Tibial artery (tissue), 4 donors: ENCODE data around the gene SUN5.

Experiments
- DNase-seq, 2 donors: peaks; one replicate each; pipeline ENCODE4 v3.0.0-alpha.2; 2019
- H3K27ac ChIP-seq, 2 donors: fragments of 200-600 bp; sonication (generic) in 1 of 2; 1 replicate in 1 of 2; 2 replicates in 1 of 2; pipeline ENCODE4 v1.5.1; 2018 to 2019; ENCODE audit warnings: mild to moderate bottlenecking in 1 of 2
- H3K27me3 ChIP-seq, 2 donors: fragments of 200-600 bp; sonication (generic) in 1 of 2; one replicate each; pipeline versions ENCODE4 v1.5.1 to v1.6.0; 2016 to 2019
- H3K36me3 ChIP-seq, 3 donors: fragments of 200-600 bp; sonication (generic) in 2 of 3; one replicate each; pipeline ENCODE4 v1.5.1; 2016 to 2019; ENCODE audit warnings: mild to moderate bottlenecking in 2 of 3
- H3K4me1 ChIP-seq, 4 donors: fragments of 200-600 bp; sonication (generic) in 2 of 4; 1 replicate in 3 of 4; 2 replicates in 1 of 4; pipeline ENCODE4 v1.5.1; 2016 to 2019
- H3K4me3 ChIP-seq, 2 donors: fragments of 200-600 bp; sonication (generic) in 1 of 2; 1 replicate in 1 of 2; 2 replicates in 1 of 2; pipeline ENCODE4 v1.5.1; 2018 to 2019; ENCODE audit warnings: mild to moderate bottlenecking in 2 of 2
- H3K9me3 ChIP-seq, 3 donors: fragments of 200-600 bp; sonication (generic) in 1 of 3; one replicate each; pipeline ENCODE4 v1.5.1; 2016 to 2019
- CTCF ChIP-seq, 2 experiments: fragments of 200-600 bp in 1 of 2; fragments of 450-650 bp in 1 of 2; IDR thresholded peaks; one replicate each; pipeline ENCODE4 v1.5.1; 2017 to 2019; ENCODE audit warnings: antibody characterized with exemption in 2 of 2, mild to moderate bottlenecking in 1 of 2, moderate library complexity in 1 of 2
- intact Hi-C: fragments of 100-400 bp; cut with DNase I; formaldehyde crosslinking; loops from one replicate; pipeline ENCODE4 v1.15.0; 2023; ENCODE audit warnings: low total_unique reads

Gene SUN5

GRCh38 chr20:33043731-33044181 lies 39.5 kb upstream of the SUN5 start:
- Histone ChIP-seq H3K4me1 (no peaks in the 10 kb centered on the region), H3K36me3 (no peaks in the 10 kb centered on the region), H3K27me3 (no peaks in the 10 kb centered on the region), H3K4me3 (no peak overlapping the region), H3K9me3 (peaks cover 0 to 16% (median 8%) of the 10 kb centered on the region in 3 donors), H3K27ac (no peak overlapping the region)
- no peak for DNase-seq
- no peak for TF ChIP-seq CTCF (IDR thresholded peaks at IDR 0.05)
- intact Hi-C loops: no loop called here

GRCh38 chr20:33042983-33043730 lies 38.9 kb upstream of the SUN5 start:
- no peaks in the 10 kb centered on the region for H3K36me3 ChIP-seq
- intact Hi-C loops: no loop called here
- peaks cover 0 to 16% (median 8%) of the 10 kb centered on the region in 3 donors for H3K9me3 ChIP-seq
- no peak for TF ChIP-seq CTCF (IDR thresholded peaks at IDR 0.05)
- H3K27ac ChIP-seq: no peak overlapping the region
- no peaks in the 10 kb centered on the region for H3K4me1 ChIP-seq
- no peaks in the 10 kb centered on the region for H3K27me3 ChIP-seq
- H3K4me3 ChIP-seq: no peak overlapping the region
- no peak for DNase-seq

- no peak for TF ChIP-seq CTCF (IDR thresholded peaks at IDR 0.05)
- Histone ChIP-seq H3K4me3 (no peak overlapping the region), H3K27me3 (no peaks in the 10 kb centered on the region), H3K9me3 (peaks cover 0 to 16% (median 8%) of the 10 kb centered on the region in 3 donors), H3K27ac (no peak overlapping the region), H3K4me1 (no peaks in the 10 kb centered on the region), H3K36me3 (no peaks in the 10 kb centered on the region)
- intact Hi-C loops: no loop called here
- no peak for DNase-seq
These were observed 38.2 kb upstream of the SUN5 start for GRCh38 chr20:33042430-33042829.

GRCh38 chr20:33038243-33038642 lies 34.0 kb upstream of the SUN5 start:
- no peaks in the 10 kb centered on the region for H3K36me3 ChIP-seq
- no peak for TF ChIP-seq CTCF (IDR thresholded peaks at IDR 0.05)
- H3K9me3 ChIP-seq: no peaks in the 10 kb centered on the region
- no peaks in the 10 kb centered on the region for H3K27me3 ChIP-seq
- H3K4me1 ChIP-seq: no peaks in the 10 kb centered on the region
- DNase-seq: no peak
- H3K27ac ChIP-seq: no peak overlapping the region
- intact Hi-C loops: no loop called here
- H3K4me3 ChIP-seq: no peak overlapping the region

- no peak for TF ChIP-seq CTCF (IDR thresholded peaks at IDR 0.05)
- DNase-seq: no peak
- Histone ChIP-seq H3K9me3 (no peaks in the 10 kb centered on the region), H3K27me3 (no peaks in the 10 kb centered on the region), H3K27ac (no peak overlapping the region), H3K4me3 (no peak overlapping the region), H3K4me1 (no peaks in the 10 kb centered on the region), H3K36me3 (no peaks in the 10 kb centered on the region)
- intact Hi-C loops: no loop called here
These were observed 33.2 kb upstream of the SUN5 start for GRCh38 chr20:33037456-33037855.
